ENCODE measurements around the gene ADPRHL1.

Gene ADPRHL1

DNA sequence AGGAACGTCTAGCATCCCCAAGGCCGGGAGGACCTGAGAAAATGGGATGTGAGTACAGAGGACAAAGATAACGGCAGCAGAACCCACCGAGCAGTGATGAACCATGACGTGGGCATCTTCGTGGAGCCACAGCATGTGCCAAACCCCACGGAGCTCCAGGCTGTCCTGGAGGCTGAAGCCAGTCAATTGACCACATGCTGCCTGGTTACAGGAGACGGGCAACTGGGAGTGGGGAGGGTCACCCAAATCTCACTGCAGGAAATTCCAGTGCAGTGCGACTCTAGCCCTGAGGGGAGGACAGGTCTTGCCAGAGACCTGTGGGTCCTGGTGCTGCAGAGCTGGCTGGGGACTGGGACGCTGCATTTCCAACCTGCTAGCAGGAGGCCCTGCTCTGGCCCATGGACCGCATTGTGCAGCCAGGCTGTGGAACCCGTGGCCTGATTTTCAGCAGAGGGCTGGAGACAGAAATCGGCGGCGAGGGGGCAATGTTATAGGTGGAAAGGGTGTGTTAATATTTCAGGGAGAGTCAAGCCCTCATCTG, 86.2 kb downstream of the ADPRHL1 start:
- Histone ChIP-seq H3K9ac (ENCODE audit: low read length) (no peak overlapping the region), H3K4me1 (ENCODE audit: control insufficient read depth, low read depth, low read length) (peaks cover 4% of the 10 kb centered on the region), H3K4me3 (ENCODE audit: low read length) (no peak overlapping the region), H3K36me3 (ENCODE audit: control insufficient read depth, low read depth, low read length) (no peaks in the 10 kb centered on the region), H3K27ac (ENCODE audit: low read length) (no peak overlapping the region), H3K27me3 (ENCODE audit: control insufficient read depth, insufficient read depth, low read length) (no peaks in the 10 kb centered on the region), H3K9me3 (ENCODE audit: control insufficient read depth, low read depth, low read length) (no peaks in the 10 kb centered on the region)

DNA sequence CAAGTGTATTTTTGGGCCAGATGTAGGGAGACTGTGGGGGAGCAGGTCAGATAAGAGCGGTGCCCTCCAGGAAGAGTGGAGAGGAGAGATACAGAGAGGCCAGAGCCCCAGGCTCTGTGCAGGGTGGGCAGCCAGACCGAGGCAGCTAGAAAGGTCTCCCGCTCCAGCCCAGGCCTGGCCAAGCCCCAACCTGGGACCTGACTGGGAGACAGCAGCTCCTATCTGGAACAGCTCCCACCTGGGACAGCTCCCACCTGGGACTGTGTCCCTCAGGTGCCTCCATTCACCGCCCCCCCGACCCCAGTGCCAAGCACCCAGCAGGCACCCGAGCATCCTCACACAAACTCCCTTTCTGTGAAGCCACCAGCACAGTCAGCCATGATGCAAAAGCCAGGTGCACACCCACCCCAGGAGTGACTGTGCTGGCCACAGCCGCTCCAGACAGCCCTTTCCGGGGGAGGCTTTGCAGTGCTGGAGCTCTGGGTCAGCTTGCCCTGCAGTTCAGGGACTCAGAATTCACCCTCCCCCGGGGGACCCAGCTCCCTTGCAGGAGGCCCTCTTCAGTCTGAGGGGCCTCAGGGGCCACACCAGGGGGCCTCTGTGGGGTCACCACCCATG, 87.2 kb downstream of the ADPRHL1 start:
- Histone ChIP-seq H3K27ac (ENCODE audit: low read length) (no peak overlapping the region), H3K9me3 (ENCODE audit: control insufficient read depth, low read depth, low read length) (no peaks in the 10 kb centered on the region), H3K36me3 (ENCODE audit: control insufficient read depth, low read depth, low read length) (no peaks in the 10 kb centered on the region), H3K4me1 (ENCODE audit: control insufficient read depth, low read depth, low read length) (peaks cover 4% of the 10 kb centered on the region), H3K9ac (ENCODE audit: low read length) (no peak overlapping the region), H3K27me3 (ENCODE audit: control insufficient read depth, insufficient read depth, low read length) (no peaks in the 10 kb centered on the region), H3K4me3 (ENCODE audit: low read length) (no peak overlapping the region)

- Histone ChIP-seq H3K36me3 (ENCODE audit: control insufficient read depth, low read depth, low read length) (no peaks in the 10 kb centered on the region), H3K27ac (ENCODE audit: low read length) (no peak overlapping the region)
Measured at GRCh38 chr13:113365583-113365970, 87.7 kb downstream of the ADPRHL1 start.

DNA sequence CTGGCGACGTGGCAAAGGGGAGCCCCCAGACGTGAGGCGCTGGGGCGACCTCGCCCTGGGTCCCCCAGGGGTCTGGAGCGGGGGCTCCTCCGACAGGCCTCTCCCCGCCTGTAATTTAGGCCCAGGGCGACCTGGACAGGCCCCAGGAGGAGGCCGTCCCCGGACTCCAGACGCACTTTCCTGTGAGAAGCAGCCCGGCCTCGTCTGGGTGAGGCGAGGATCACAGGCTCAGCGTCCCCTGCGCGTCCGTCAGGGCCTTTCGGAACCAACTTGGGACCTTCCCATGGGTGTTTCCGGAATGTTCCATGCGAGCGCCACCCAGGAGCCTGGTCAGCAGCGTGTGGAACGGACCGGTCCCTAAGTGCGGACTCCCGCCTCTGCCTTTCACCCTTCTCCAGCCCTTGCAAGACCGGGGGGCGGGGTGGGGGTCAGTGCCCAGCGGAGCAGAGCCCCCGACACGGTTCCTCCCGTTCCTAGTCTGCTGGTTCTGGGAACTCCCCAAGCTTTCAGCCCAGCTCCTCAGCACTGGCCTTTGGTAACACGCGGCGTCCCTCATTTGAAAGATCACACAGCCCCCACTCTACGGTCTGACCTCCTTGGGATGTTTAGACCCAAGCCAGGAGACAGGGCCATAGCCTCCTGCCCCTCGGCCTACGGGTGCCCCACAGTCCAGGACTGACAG, 88.2 kb downstream of the ADPRHL1 start:
- H3K27ac ChIP-seq (ENCODE audit: low read length) = no peak overlapping the region
- H3K36me3 ChIP-seq (ENCODE audit: control insufficient read depth, low read depth, low read length) = peaks cover 4% of the 10 kb centered on the region
- H3K9me3 ChIP-seq (ENCODE audit: control insufficient read depth, low read depth, low read length) = no peaks in the 10 kb centered on the region
- H3K27me3 ChIP-seq (ENCODE audit: control insufficient read depth, insufficient read depth, low read length) = no peaks in the 10 kb centered on the region
- no peak overlapping the region for H3K9ac ChIP-seq (ENCODE audit: low read length)
- H3K4me1 ChIP-seq (ENCODE audit: control insufficient read depth, low read depth, low read length) = peaks cover 4% of the 10 kb centered on the region
- no peak overlapping the region for H3K4me3 ChIP-seq (ENCODE audit: low read length)

More at GRCh38 chr13:113365583-113365970, 87.7 kb downstream of the ADPRHL1 start:
- Histone ChIP-seq H3K9me3 (ENCODE audit: control insufficient read depth, low read depth, low read length) (no peaks in the 10 kb centered on the region), H3K9ac (ENCODE audit: low read length) (no peak overlapping the region), H3K4me1 (ENCODE audit: control insufficient read depth, low read depth, low read length) (peaks cover 4% of the 10 kb centered on the region), H3K27me3 (ENCODE audit: control insufficient read depth, insufficient read depth, low read length) (no peaks in the 10 kb centered on the region), H3K4me3 (ENCODE audit: low read length) (no peak overlapping the region)

DNA sequence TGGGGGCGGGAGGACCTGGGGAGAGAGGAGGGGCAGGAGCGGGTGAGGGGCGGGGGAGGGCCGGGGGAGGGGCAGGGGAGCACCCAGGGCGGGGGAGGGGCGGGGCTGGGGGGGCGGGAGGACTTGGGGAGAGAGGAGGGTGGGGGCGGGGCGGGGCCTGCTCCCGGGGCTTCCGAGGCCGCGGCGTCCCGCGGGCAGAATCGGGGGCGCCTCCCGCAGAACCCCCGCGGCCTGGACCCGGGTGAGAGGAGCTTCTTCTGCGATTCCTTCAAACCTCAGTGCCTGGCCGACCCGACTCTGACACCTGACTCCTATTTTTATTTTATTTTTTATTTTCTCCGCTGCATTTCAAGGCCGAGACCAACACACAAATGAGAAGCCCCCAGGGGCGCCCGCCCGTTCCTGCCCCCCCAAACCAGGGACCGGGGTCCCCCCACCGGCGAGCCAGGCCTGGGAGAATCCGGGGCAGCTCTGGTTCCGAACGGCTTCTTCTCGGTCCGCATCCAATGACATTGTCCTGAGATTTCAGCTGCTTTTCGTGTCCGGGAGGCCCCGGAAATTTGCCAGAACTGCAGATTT, 88.9 kb downstream of the ADPRHL1 start:
- no peak overlapping the region for H3K4me3 ChIP-seq (ENCODE audit: low read length)
- H3K27me3 ChIP-seq (ENCODE audit: control insufficient read depth, insufficient read depth, low read length) = no peaks in the 10 kb centered on the region
- H3K9ac ChIP-seq (ENCODE audit: low read length) = no peak overlapping the region
- no peaks in the 10 kb centered on the region for H3K9me3 ChIP-seq (ENCODE audit: control insufficient read depth, low read depth, low read length)
- no peak overlapping the region for H3K27ac ChIP-seq (ENCODE audit: low read length)
- peaks cover 4% of the 10 kb centered on the region for H3K4me1 ChIP-seq (ENCODE audit: control insufficient read depth, low read depth, low read length)
- H3K36me3 ChIP-seq (ENCODE audit: control insufficient read depth, low read depth, low read length) = peaks cover 11% of the 10 kb centered on the region

- Histone ChIP-seq H3K36me3 (ENCODE audit: control insufficient read depth, low read depth, low read length) (peaks cover 14% of the 10 kb centered on the region), H3K4me1 (ENCODE audit: control insufficient read depth, low read depth, low read length) (peaks cover 4% of the 10 kb centered on the region), H3K27ac (ENCODE audit: low read length) (no peak overlapping the region), H3K27me3 (ENCODE audit: control insufficient read depth, insufficient read depth, low read length) (no peaks in the 10 kb centered on the region), H3K9me3 (ENCODE audit: control insufficient read depth, low read depth, low read length) (no peaks in the 10 kb centered on the region), H3K4me3 (ENCODE audit: low read length) (no peak overlapping the region), H3K9ac (ENCODE audit: low read length) (no peak overlapping the region)
Measured at GRCh38 chr13:113361406-113361805, 91.9 kb downstream of the ADPRHL1 start.

DNA sequence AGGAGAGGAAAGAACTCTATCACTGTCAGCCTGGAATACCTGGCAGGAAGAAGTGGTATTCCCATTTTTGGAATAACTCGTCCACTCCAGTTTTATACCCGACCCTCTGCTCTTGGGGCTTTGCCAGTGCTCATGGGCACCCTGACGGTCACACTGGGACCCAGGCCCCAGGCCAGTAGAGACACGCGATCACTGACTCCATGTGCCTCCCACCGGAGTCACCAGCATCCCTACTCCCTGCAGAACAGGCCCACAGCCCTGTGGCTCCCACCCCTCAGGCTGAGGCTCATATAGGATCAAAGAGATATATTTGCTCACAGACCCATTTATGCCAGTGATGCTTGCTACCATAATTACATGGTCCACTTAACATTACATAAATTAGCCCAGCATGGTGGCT, 92.8 kb downstream of the ADPRHL1 start:
- peaks cover 4% of the 10 kb centered on the region for H3K4me1 ChIP-seq (ENCODE audit: control insufficient read depth, low read depth, low read length)
- H3K36me3 ChIP-seq (ENCODE audit: control insufficient read depth, low read depth, low read length) = peaks cover 14% of the 10 kb centered on the region
- no peaks in the 10 kb centered on the region for H3K9me3 ChIP-seq (ENCODE audit: control insufficient read depth, low read depth, low read length)
- H3K9ac ChIP-seq (ENCODE audit: low read length) = no peak overlapping the region
- no peak overlapping the region for H3K4me3 ChIP-seq (ENCODE audit: low read length)
- no peaks in the 10 kb centered on the region for H3K27me3 ChIP-seq (ENCODE audit: control insufficient read depth, insufficient read depth, low read length)
- no peak overlapping the region for H3K27ac ChIP-seq (ENCODE audit: low read length)

DNA sequence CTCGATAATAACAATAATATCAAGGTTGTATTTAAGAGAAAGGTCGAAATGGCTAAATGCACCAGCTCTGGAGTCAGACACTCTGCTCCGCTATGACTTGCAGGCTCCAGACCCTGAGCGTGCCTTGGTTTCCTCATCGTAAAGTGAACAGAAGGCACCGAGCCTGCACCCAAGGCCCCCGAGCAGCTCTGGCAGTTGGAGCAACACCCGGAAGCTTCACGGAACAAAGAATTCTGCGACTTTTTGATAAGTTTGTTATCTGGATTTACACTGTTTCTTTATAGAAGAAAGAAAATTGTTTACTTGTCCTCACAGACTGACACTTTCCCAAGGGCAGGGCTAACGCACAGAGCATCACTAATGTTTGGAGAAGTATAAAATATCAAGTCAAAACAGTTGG, 93.7 kb downstream of the ADPRHL1 start:
- Histone ChIP-seq H3K36me3 (ENCODE audit: control insufficient read depth, low read depth, low read length) (peaks cover 19% of the 10 kb centered on the region), H3K9me3 (ENCODE audit: control insufficient read depth, low read depth, low read length) (no peaks in the 10 kb centered on the region), H3K27me3 (ENCODE audit: control insufficient read depth, insufficient read depth, low read length) (no peaks in the 10 kb centered on the region), H3K27ac (ENCODE audit: low read length) (no peak overlapping the region), H3K9ac (ENCODE audit: low read length) (no peak overlapping the region), H3K4me3 (ENCODE audit: low read length) (no peak overlapping the region), H3K4me1 (ENCODE audit: control insufficient read depth, low read depth, low read length) (peaks cover 1% of the 10 kb centered on the region)

GRCh38 chr13:113358653-113359190, 94.6 kb downstream of the ADPRHL1 start:
- no peaks in the 10 kb centered on the region for H3K4me1 ChIP-seq (ENCODE audit: control insufficient read depth, low read depth, low read length)
- no peaks in the 10 kb centered on the region for H3K9me3 ChIP-seq (ENCODE audit: control insufficient read depth, low read depth, low read length)
- H3K4me3 ChIP-seq (ENCODE audit: low read length) = no peak overlapping the region
- peaks cover 21% of the 10 kb centered on the region for H3K36me3 ChIP-seq (ENCODE audit: control insufficient read depth, low read depth, low read length)
- no peak overlapping the region for H3K9ac ChIP-seq (ENCODE audit: low read length)
- H3K27ac ChIP-seq (ENCODE audit: low read length) = no peak overlapping the region
- no peaks in the 10 kb centered on the region for H3K27me3 ChIP-seq (ENCODE audit: control insufficient read depth, insufficient read depth, low read length)

GRCh38 chr13:113357529-113357928, 95.8 kb downstream of the ADPRHL1 start:
- H3K27ac ChIP-seq (ENCODE audit: low read length) = no peak overlapping the region
- no peak overlapping the region for H3K4me3 ChIP-seq (ENCODE audit: low read length)
- no peaks in the 10 kb centered on the region for H3K9me3 ChIP-seq (ENCODE audit: control insufficient read depth, low read depth, low read length)
- H3K36me3 ChIP-seq (ENCODE audit: control insufficient read depth, low read depth, low read length) = peaks cover 27% of the 10 kb centered on the region
- H3K9ac ChIP-seq (ENCODE audit: low read length) = no peak overlapping the region
- H3K4me1 ChIP-seq (ENCODE audit: control insufficient read depth, low read depth, low read length) = no peaks in the 10 kb centered on the region
- no peaks in the 10 kb centered on the region for H3K27me3 ChIP-seq (ENCODE audit: control insufficient read depth, insufficient read depth, low read length)

DNA sequence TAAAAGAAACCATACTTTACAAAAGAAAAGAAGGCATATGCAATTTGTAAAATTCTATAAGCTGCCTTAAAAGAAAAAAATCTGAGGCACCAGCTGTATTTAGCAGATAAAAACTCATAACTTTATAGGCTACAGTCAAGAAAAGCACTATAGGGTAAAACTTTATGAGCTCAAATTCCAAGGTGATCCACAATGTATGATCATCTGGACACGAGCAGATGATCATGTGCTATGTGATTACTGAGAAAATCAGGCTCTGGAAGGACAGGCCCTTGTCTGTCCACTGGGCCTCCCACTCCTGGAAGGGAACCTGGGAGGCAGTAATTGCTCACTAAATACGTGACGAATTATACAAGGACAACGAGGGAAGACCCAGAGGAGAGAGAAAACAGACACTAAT, 96.7 kb downstream of the ADPRHL1 start:
- no peaks in the 10 kb centered on the region for H3K4me1 ChIP-seq (ENCODE audit: control insufficient read depth, low read depth, low read length)
- no peaks in the 10 kb centered on the region for H3K27me3 ChIP-seq (ENCODE audit: control insufficient read depth, insufficient read depth, low read length)
- H3K9me3 ChIP-seq (ENCODE audit: control insufficient read depth, low read depth, low read length) = no peaks in the 10 kb centered on the region
- no peak overlapping the region for H3K27ac ChIP-seq (ENCODE audit: low read length)
- no peak overlapping the region for H3K9ac ChIP-seq (ENCODE audit: low read length)
- H3K4me3 ChIP-seq (ENCODE audit: low read length) = no peak overlapping the region
- peaks cover 27% of the 10 kb centered on the region for H3K36me3 ChIP-seq (ENCODE audit: control insufficient read depth, low read depth, low read length)

Measured in iPS-18a (cell line).